WTC11 (cell line): Measurements from ENCODE around the gene GABRR2.

Source experiments
- CREB1 ChIP-seq: sonication (generic); formaldehyde crosslinking; IDR thresholded peaks from 2 replicates; pipeline ENCODE4 v1.8.0; 2023; ENCODE audit warnings: mild to moderate bottlenecking, missing genetic modification reagents
- CREM ChIP-seq: sonication (generic); formaldehyde crosslinking; IDR thresholded peaks from 2 replicates; pipeline ENCODE4 v1.8.1; 2022; ENCODE audit warnings: mild to moderate bottlenecking, missing genetic modification reagents, moderate library complexity
- TF ChIP-seq, protein P1 (sequence below): fragments of 200-600 bp; IDR thresholded peaks from 2 replicates; pipeline ENCODE4 v1.8.0; 2022; ENCODE audit warnings: antibody characterized with exemption
- TF ChIP-seq, protein P2 (sequence below): sonication (generic); formaldehyde crosslinking; IDR thresholded peaks from 2 replicates; pipeline ENCODE4 v1.8.1; 2023; ENCODE audit warnings: mild to moderate bottlenecking, missing genetic modification reagents, moderate library complexity

- TF ChIP-seq, protein P1, sequence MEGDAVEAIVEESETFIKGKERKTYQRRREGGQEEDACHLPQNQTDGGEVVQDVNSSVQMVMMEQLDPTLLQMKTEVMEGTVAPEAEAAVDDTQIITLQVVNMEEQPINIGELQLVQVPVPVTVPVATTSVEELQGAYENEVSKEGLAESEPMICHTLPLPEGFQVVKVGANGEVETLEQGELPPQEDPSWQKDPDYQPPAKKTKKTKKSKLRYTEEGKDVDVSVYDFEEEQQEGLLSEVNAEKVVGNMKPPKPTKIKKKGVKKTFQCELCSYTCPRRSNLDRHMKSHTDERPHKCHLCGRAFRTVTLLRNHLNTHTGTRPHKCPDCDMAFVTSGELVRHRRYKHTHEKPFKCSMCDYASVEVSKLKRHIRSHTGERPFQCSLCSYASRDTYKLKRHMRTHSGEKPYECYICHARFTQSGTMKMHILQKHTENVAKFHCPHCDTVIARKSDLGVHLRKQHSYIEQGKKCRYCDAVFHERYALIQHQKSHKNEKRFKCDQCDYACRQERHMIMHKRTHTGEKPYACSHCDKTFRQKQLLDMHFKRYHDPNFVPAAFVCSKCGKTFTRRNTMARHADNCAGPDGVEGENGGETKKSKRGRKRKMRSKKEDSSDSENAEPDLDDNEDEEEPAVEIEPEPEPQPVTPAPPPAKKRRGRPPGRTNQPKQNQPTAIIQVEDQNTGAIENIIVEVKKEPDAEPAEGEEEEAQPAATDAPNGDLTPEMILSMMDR, result no peak
- TF ChIP-seq CREB1 (CRISPR knock-in tag), result no peak
- TF ChIP-seq, protein P2, sequence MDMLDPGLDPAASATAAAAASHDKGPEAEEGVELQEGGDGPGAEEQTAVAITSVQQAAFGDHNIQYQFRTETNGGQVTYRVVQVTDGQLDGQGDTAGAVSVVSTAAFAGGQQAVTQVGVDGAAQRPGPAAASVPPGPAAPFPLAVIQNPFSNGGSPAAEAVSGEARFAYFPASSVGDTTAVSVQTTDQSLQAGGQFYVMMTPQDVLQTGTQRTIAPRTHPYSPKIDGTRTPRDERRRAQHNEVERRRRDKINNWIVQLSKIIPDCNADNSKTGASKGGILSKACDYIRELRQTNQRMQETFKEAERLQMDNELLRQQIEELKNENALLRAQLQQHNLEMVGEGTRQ (CRISPR knock-in tag), result no peak
- TF ChIP-seq CREM, result no peak
Measured at GRCh38 chr6:89251976-89252375, 63.1 kb downstream of the GABRR2 start.
